Activated CD4-positive, alpha-beta memory T cell treated with anti-CD3 and anti-CD28 coated beads for 36 hours (primary cell): ENCODE data around the gene SPINDOC. TPM values are rescaled to one million over a fixed set of nuclear protein-coding genes. Genes with fewer than 3 reads are reported as not detected.

Experiments used
- CTCF ChIA-PET: fragments of 350-600 bp; sonication (Branson Sonifier 250); formaldehyde crosslinking; loops from one replicate; lab custom pipeline; 2021; ENCODE audit warnings: antibody characterized with exemption, inconsistent platforms; lab: Charles Lee
- POLR2A ChIA-PET: fragments of 350-600 bp; sonication (Branson Sonifier 250); formaldehyde crosslinking; loops from one replicate; lab custom pipeline; 2021; ENCODE audit warnings: antibody characterized with exemption; lab: Charles Lee
- DNase-seq: peaks from one replicate; pipeline ENCODE4 v3.0.0-alpha.2; 2020
- H3K27ac Mint-ChIP-seq: one replicate; pipeline ENCODE4 v1.8.0; 2021; ENCODE audit warnings: mixed read lengths
- H3K27me3 Mint-ChIP-seq: one replicate; pipeline ENCODE4 v1.8.0; 2021; ENCODE audit warnings: mixed read lengths
- H3K36me3 Mint-ChIP-seq: one replicate; pipeline ENCODE4 v1.8.0; 2021; ENCODE audit warnings: mixed read lengths
- H3K4me1 Mint-ChIP-seq: one replicate; pipeline ENCODE4 v1.8.0; 2021; ENCODE audit warnings: low read depth, mixed read lengths
- H3K4me3 Mint-ChIP-seq: one replicate; pipeline ENCODE4 v1.8.0; 2021; ENCODE audit warnings: mild to moderate bottlenecking, mixed read lengths
- H3K9me3 Mint-ChIP-seq: one replicate; pipeline ENCODE4 v1.8.0; 2021; ENCODE audit warnings: mixed read lengths
- intact Hi-C: fragments of 100-400 bp; cut with micrococcal nuclease; formaldehyde crosslinking; loops from one replicate; pipeline ENCODE4 v1.15.1; 2023
- total RNA-seq, 2 experiments: library from RNA; stranded (reverse); gene quantifications; one replicate each; pipeline ENCODE4 v1.2.3, GENCODE V29; 2021

Gene SPINDOC
- total RNA-seq, 2 experiments from 2014 or later: 27.9 to 29.3 TPM

DNA sequence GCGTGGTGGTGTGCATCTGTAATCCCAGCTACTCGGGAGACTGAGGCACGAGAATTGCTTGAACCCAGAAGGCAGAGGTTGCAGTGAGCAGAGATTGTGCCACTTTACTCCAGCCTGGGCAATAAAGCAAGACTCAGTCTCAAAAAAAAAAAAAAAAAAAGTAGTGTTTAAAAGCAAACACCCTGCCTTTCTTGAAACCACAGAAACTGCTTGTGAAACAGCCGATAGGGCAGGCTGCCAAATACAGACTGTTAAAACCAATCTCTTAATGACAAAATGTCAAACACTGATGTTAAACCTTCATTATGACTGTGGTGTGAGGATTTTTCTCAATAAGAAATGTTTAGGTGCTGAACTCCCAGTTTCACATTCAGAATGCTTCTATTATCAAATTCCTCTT is 53.0 kb downstream of the SPINDOC start:
- POLR2A ChIA-PET: interaction anchor here (0.5 to 1.4 kb wide), 2 partner anchors 15 to 18 kb away, joined by 3 to 4 read pairs; no protein-coding TSS in a partner anchor

DNA sequence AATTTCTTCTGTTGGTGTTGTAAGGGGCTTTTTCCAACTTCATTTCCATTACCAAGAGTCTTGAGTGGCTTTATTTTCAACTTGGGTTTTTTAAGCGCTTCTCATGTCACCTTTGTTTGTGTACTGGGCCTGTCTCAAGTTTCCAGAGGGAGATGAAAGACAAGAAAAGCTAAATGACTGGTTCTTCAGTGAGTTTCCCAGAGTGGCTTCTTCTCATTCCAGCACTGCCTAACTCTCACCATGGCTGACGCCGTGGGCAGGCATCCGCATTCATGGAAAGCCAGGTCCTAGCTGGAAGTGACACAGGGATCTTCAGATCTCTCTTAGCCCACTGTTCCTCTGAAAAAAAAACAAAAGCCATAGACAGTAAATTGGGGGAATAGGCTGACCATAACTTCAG is 54.3 kb downstream of the SPINDOC start:
- intact Hi-C loops: loop anchor here (2.0 kb wide), 2 partner anchors 15 to 21 kb away; no protein-coding TSS in a partner anchor
- ChIA-PET CTCF (interaction anchor here (0.8 to 2.0 kb wide), 4 partner anchors 28 to 78 kb away, joined by 3 to 8 read pairs (median 6); no protein-coding TSS in a partner anchor), POLR2A (interaction anchor here (0.7 to 1.4 kb wide), 2 partner anchors 17 to 320 kb away, joined by 3 to 4 read pairs; no protein-coding TSS in a partner anchor)
- no peak for DNase-seq
- peaks cover 80% of the 10 kb centered on the region for H3K4me1 Mint-ChIP-seq
- no peak overlapping the region for H3K4me3 Mint-ChIP-seq
- no peaks in the 10 kb centered on the region for H3K27me3 Mint-ChIP-seq
- no peaks in the 10 kb centered on the region for H3K9me3 Mint-ChIP-seq
- no peak overlapping the region for H3K27ac Mint-ChIP-seq
- peaks cover 9% of the 10 kb centered on the region for H3K36me3 Mint-ChIP-seq

More for the DNA sequence above, 53.0 kb downstream of the SPINDOC start:
- H3K4me3 Mint-ChIP-seq: peak overlapping the region; percentile 23
- peaks cover 15% of the 10 kb centered on the region for H3K36me3 Mint-ChIP-seq
- intact Hi-C loops: loop anchor here (1.0 to 2.0 kb wide), 3 partner anchors 13 to 26 kb away; no protein-coding TSS in a partner anchor
- H3K9me3 Mint-ChIP-seq: no peaks in the 10 kb centered on the region
- peak; percentile 91 for DNase-seq
- peak overlapping the region; percentile 67 for H3K27ac Mint-ChIP-seq
- H3K4me1 Mint-ChIP-seq: peaks cover 75% of the 10 kb centered on the region
- H3K27me3 Mint-ChIP-seq: no peaks in the 10 kb centered on the region
- CTCF ChIA-PET: interaction anchor here (0.9 to 2.0 kb wide), 5 partner anchors 26 to 80 kb away, joined by 3 to 8 read pairs (median 6); no protein-coding TSS in a partner anchor

DNA sequence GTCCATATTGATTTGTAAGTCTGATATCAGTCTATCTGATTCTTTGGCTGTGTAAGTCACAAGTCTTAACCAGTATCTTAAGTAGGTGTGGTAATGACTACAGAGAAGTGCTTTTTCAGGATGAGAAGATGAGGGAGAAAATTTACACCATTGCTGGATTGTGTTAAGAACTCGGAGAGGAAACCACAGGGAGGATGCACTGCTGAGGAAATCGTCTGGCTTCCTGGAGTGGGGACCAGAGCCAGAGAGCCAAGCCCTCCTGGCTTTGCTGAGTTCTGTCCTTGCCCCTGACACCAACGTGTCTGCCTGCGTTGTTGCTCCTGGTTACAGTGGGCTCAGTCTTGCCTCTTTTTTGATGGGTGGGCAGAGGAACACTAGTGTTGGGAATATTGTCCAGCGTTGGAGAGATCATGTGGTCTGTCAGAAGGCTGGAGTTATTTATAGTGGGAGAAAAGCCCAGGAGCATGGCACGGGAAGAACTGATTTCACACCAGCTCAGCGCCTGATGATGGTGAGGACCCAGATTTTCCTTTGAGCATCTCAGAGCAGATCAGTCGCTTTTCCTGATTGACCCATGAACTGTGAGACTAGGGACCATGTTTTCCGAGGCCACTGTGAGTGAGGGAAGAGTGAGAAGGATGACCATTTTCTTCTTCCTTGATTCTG is 55.3 kb downstream of the SPINDOC start:
- H3K27me3 Mint-ChIP-seq: no peaks in the 10 kb centered on the region
- ChIA-PET POLR2A (interaction anchor here (0.6 to 0.9 kb wide), 2 partner anchors 20 to 31 kb away, joined by 3 read pairs; no protein-coding TSS in a partner anchor), CTCF (interaction anchor here (0.5 to 1.9 kb wide), 3 partner anchors 31 to 130 kb away, joined by 4 to 9 read pairs (median 5); no protein-coding TSS in a partner anchor)
- H3K4me1 Mint-ChIP-seq: peaks cover 80% of the 10 kb centered on the region
- peaks cover 7% of the 10 kb centered on the region for H3K36me3 Mint-ChIP-seq
- intact Hi-C loops: no loop called here
- H3K9me3 Mint-ChIP-seq: no peaks in the 10 kb centered on the region
- H3K27ac Mint-ChIP-seq: no peak overlapping the region
- no peak for DNase-seq
- no peak overlapping the region for H3K4me3 Mint-ChIP-seq

DNA sequence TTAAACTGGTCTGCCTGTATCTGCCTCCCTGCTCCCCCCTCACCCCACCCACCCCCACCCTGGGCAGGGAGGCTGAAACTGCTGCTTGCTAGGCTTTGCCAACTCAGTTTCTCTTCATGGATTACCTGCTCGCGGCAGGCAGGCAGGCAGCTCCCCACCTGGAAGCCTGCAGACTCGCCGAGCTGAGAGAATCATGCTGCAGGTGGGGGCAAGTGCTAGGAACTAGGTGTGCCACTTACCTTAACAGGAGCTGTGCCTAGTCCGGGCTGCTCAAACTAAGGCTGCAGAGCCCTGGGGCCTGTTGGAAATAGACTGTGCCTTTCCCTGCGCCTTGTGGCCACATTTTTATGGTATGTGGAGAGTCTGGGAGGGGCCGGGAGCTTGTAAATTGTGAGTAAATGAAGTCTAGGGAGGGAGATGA is 55.9 kb downstream of the SPINDOC start:
- intact Hi-C loops: no loop called here

DNA sequence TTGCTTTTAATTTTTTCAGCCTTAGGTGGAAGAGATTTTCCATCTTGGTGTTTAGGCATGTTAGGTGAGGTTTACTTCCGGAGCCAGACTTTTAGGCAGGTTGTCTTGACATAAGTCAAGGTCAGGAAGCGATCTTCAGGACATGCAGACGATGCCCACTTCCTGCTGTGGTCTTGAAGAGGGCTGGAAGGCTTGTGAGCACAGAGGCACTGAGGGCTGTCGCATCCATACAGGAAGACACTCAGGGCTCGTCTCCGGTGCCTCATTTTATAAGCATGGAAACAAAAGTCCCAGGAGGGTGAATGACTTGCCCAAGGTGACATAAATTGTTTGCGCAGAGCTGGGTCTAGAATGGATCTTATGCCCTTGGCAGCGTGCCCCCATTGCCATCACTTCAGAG is 56.4 kb downstream of the SPINDOC start:
- no peak overlapping the region for H3K4me3 Mint-ChIP-seq
- POLR2A ChIA-PET: interaction anchor here (0.9 to 1.5 kb wide), 3 partner anchors 14 to 18 kb away, joined by 3 to 4 read pairs (median 3); no protein-coding TSS in a partner anchor
- DNase-seq: peak; percentile 58

More for the DNA sequence above, 55.9 kb downstream of the SPINDOC start:
- ChIA-PET CTCF (interaction anchor here (0.5 to 1.9 kb wide), 3 partner anchors 32 to 130 kb away, joined by 3 to 9 read pairs (median 4); partner anchors contain the start of gene ZFTA), POLR2A (interaction anchor here (0.6 to 0.9 kb wide), 2 partner anchors 19 to 32 kb away, joined by 3 read pairs; no protein-coding TSS in a partner anchor)
- no peak overlapping the region for H3K4me3 Mint-ChIP-seq
- H3K27ac Mint-ChIP-seq: peak overlapping the region; percentile 39
- no peak for DNase-seq
- no peaks in the 10 kb centered on the region for H3K9me3 Mint-ChIP-seq
- H3K4me1 Mint-ChIP-seq: peaks cover 84% of the 10 kb centered on the region
- H3K27me3 Mint-ChIP-seq: no peaks in the 10 kb centered on the region
- peaks cover 10% of the 10 kb centered on the region for H3K36me3 Mint-ChIP-seq

DNA sequence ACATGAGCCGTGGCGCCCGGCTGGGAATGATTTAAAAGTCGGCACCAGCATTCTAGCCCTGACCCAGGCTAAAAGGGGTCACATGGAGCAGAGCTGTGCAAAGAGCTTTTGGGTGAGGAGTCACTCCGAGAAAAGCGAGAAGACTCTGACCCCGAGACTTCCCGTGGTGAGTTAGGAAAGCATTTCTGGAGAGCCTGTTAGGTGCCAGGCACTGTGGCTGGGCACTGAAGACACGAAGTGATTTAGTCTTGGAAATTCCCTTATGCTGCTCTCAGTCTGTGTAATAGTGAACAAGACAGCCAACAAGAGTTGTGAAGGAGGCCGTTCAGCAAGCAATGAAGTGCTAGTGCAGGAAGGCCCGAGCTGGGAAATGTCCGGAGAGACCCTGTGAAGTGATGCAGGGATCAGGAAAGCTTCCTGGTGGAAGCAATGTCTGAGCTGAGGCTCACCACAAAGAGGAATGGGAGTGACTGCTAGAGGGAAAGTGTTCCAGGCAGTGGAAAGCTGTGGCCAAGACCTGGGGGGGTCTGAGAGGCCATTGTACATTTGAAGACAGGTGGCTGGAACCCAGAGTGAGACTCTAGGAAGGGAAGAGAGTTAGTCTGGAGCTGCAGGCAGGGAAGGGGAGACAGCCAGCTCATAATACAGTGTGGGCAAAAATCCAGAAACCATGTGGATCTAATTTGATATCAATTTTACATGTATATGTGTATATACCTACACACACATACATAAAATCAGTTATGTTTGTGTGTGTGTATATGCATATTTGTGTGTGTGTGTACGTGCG is 57.3 kb downstream of the SPINDOC start:
- peaks cover 86% of the 10 kb centered on the region for H3K4me1 Mint-ChIP-seq
- DNase-seq: peak; percentile 49
- ChIA-PET POLR2A (interaction anchor here (1.0 to 1.5 kb wide), 2 partner anchors 15 to 17 kb away, joined by 3 to 4 read pairs; no protein-coding TSS in a partner anchor), CTCF (interaction anchor here (0.7 to 1.9 kb wide), 3 partner anchors 33 to 103 kb away, joined by 3 to 9 read pairs (median 3); partner anchors contain the start of gene ZFTA)
- no peak overlapping the region for H3K27ac Mint-ChIP-seq
- no peaks in the 10 kb centered on the region for H3K9me3 Mint-ChIP-seq
- no peaks in the 10 kb centered on the region for H3K27me3 Mint-ChIP-seq
- intact Hi-C loops: loop anchor here (1.0 kb wide), 1 partner anchor 30 kb away; no protein-coding TSS in a partner anchor
- peaks cover 12% of the 10 kb centered on the region for H3K36me3 Mint-ChIP-seq
- no peak overlapping the region for H3K4me3 Mint-ChIP-seq

More for the DNA sequence above, 56.4 kb downstream of the SPINDOC start:
- intact Hi-C loops: loop anchor here (1.0 kb wide), 1 partner anchor 29 kb away; no protein-coding TSS in a partner anchor
- no peaks in the 10 kb centered on the region for H3K27me3 Mint-ChIP-seq
- H3K9me3 Mint-ChIP-seq: no peaks in the 10 kb centered on the region
- H3K36me3 Mint-ChIP-seq: peaks cover 12% of the 10 kb centered on the region
- H3K27ac Mint-ChIP-seq: peak overlapping the region; percentile 39
- peaks cover 89% of the 10 kb centered on the region for H3K4me1 Mint-ChIP-seq
- CTCF ChIA-PET: interaction anchor here (1.8 to 1.9 kb wide), 2 partner anchors 32 to 102 kb away, joined by 3 to 9 read pairs; partner anchors contain the start of gene ZFTA

DNA sequence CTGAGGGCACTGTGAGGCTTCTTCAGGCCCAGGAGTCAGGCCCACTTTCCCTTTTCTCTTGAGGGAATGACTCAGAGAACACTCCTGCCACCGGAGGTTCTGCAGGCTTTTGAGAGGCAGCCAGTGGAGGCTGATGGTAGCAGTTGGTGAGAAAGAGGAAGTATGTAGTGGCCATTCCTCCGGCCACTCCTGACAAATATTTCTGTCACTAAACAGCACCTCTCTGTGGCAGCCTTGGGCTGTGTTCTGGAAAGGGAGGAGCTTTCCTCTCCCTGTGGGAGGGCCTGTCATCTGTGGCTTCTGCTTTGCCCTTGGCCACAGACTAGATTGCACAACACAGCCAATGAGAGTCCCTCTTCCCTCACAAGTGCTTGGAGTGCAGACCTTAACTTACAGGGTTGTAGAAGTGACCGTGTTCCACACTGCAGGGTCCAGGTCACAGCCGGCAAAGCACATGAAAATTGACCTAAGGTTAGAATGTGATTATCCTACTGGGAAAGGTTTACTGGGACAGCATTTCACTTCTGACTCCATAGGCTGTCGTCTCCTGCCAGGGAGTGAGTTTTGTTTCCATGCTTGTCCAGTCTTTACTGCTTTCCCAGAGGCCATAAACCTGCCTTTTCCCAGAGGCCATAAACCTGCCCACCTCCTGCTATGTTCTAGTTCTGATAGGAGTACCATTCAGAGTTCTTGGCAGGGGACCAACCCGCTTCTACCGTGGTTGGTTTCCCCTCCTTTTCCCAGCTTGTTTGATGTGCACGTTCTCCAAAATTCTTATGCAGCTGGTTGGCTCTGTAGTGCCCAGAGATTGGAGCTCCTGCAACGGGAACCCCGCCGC is 58.9 kb downstream of the SPINDOC start:
- Mint-ChIP-seq H3K27ac (no peak overlapping the region), H3K4me3 (no peak overlapping the region), H3K27me3 (no peaks in the 10 kb centered on the region), H3K9me3 (no peaks in the 10 kb centered on the region), H3K36me3 (peaks cover 11% of the 10 kb centered on the region), H3K4me1 (peaks cover 71% of the 10 kb centered on the region)
- CTCF ChIA-PET: interaction anchor here (0.6 to 2.2 kb wide), 2 partner anchors 35 to 65 kb away, joined by 4 to 8 read pairs; no protein-coding TSS in a partner anchor
- DNase-seq: peak; percentile 57
- POLR2A ChIA-PET: no interaction called here
- intact Hi-C loops: no loop called here

DNA sequence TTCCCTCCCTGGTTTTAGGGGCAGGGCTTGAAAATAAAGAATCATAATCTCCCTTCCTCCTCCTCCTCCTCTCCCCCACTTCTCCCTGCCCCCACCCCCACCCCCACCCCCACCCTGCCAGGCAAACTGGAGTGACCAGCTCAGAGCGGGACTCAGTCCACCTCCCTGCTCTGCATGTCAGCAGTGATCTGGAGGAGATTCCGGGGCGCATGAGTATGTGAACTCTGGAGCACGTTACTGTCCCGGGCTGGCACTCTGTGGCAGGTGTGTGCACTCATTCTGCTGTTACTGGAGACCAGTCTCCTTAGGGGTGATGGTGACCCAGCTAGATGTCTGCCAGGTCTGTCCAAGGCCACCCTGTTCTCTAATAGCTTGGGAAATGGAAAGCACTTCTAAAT is 59.5 kb downstream of the SPINDOC start:
- Mint-ChIP-seq H3K36me3 (peaks cover 11% of the 10 kb centered on the region), H3K27me3 (no peaks in the 10 kb centered on the region), H3K4me3 (no peak overlapping the region), H3K9me3 (no peaks in the 10 kb centered on the region), H3K27ac (no peak overlapping the region), H3K4me1 (peaks cover 65% of the 10 kb centered on the region)
- intact Hi-C loops: no loop called here
- POLR2A ChIA-PET: no interaction called here
- DNase-seq: no peak
- CTCF ChIA-PET: interaction anchor here (1.0 to 2.2 kb wide), 2 partner anchors 36 to 73 kb away, joined by 4 to 8 read pairs; no protein-coding TSS in a partner anchor

DNA sequence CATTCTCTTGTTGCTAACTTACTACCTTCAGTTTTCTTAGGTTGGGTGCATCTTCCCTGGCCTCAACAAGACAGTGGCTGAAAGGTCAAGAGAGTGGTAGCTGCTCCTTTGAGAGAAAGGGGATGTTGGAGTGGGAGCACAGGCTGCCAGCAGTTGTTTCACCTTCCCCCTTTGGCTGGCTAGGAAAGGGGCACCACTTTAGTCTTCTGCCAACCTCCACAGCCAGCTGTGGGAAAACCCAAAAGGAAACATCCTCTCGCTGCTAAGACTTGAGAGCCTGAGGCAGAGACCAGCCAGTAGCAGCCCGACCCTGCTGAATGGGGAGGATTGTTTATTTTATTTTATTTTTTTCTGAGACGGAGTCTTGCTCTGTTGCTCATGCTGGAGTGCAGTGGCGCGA is 60.1 kb downstream of the SPINDOC start:
- intact Hi-C loops: no loop called here
- H3K27ac Mint-ChIP-seq: no peak overlapping the region
- ChIA-PET POLR2A (no interaction called here), CTCF (interaction anchor here (0.7 to 2.2 kb wide), 3 partner anchors 10 to 73 kb away, joined by 3 to 8 read pairs (median 4); no protein-coding TSS in a partner anchor)
- H3K9me3 Mint-ChIP-seq: no peaks in the 10 kb centered on the region
- peaks cover 10% of the 10 kb centered on the region for H3K36me3 Mint-ChIP-seq
- no peak for DNase-seq
- peaks cover 66% of the 10 kb centered on the region for H3K4me1 Mint-ChIP-seq
- H3K4me3 Mint-ChIP-seq: no peak overlapping the region
- H3K27me3 Mint-ChIP-seq: no peaks in the 10 kb centered on the region

DNA sequence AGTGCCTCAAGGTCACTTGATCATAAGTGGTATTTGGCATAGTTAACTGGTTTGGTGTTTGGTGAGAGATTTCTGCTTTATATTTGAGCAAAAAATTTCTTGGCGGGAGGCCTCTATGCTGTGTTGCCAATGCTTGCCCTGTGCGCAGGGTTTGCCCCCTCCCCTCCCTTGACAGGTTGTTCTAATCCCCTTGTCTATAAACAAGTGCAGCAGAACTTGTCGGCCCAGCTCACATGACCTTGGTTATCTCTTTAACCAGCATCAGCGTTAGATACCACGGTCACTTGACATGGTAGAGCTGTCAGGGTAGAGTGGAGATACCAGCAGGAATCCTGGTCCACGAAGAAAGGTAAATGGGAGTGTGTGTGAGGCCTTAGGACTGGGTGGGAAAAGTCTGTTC is 61.3 kb downstream of the SPINDOC start:
- no peak for DNase-seq
- Mint-ChIP-seq H3K27ac (no peak overlapping the region), H3K27me3 (no peaks in the 10 kb centered on the region), H3K4me1 (peaks cover 65% of the 10 kb centered on the region), H3K36me3 (peaks cover 5% of the 10 kb centered on the region), H3K9me3 (no peaks in the 10 kb centered on the region), H3K4me3 (no peak overlapping the region)
- ChIA-PET CTCF (no interaction called here), POLR2A (no interaction called here)
- intact Hi-C loops: no loop called here
